GM12878 (cell line): ENCODE measurements around the gene BBC3.

Source experiments
- BACH1 ChIP-seq: fragments of 450-650 bp; IDR thresholded peaks from 2 replicates; pipeline ENCODE4 v1.6.1; 2017; ENCODE audit warnings: mild to moderate bottlenecking, borderline replicate concordance
- CEBPB ChIP-seq, 2 experiments: fragments of 150-350 bp in 1 of 2; IDR thresholded peaks; 2 replicates each; pipeline ENCODE4 v1.6.1; 2012 to 2014; ENCODE audit warnings: low read depth in 2 of 2, low read length in 2 of 2, borderline replicate concordance in 1 of 2, inconsistent platforms in 1 of 2
- ETV6 ChIP-seq, 2 experiments: fragments of 450-650 bp in 1 of 2; IDR thresholded peaks in 1 of 2; conservative IDR thresholded peaks in 1 of 2; 2 replicates each; pipeline ENCODE4 v1.6.1; 2014; ENCODE audit warnings: antibody characterized with exemption in 1 of 2, borderline replicate concordance in 1 of 2, low read depth in 1 of 2, mild to moderate bottlenecking in 1 of 2, moderate library complexity in 1 of 2
- MYC ChIP-seq: IDR thresholded peaks from 2 replicates; pipeline ENCODE4 v1.6.1; 2011; ENCODE audit warnings: mild to moderate bottlenecking, low read length, moderate library complexity, inconsistent platforms; ENCODE audit not compliant: insufficient read depth, insufficient replicate concordance, insufficient read length, severe bottlenecking
- NBN ChIP-seq: fragments of 450-650 bp; IDR thresholded peaks from 2 replicates; pipeline ENCODE4 v1.6.1; 2016
- POLR2A ChIP-seq: IDR thresholded peaks from 2 replicates; pipeline ENCODE4 v1.6.1; 2011; ENCODE audit warnings: low read depth, mild to moderate bottlenecking, low read length
- SKIL ChIP-seq: fragments of 450-650 bp; IDR thresholded peaks from 2 replicates; pipeline ENCODE4 v1.6.1; 2017; ENCODE audit warnings: mild to moderate bottlenecking, low read depth, inconsistent platforms; ENCODE audit not compliant: poor library complexity, severe bottlenecking
- SMAD5 ChIP-seq: IDR thresholded peaks from 2 replicates; pipeline ENCODE4 v1.6.1; 2016; ENCODE audit warnings: antibody characterized with exemption, low read depth
- TF ChIP-seq, protein P1 (sequence below), 3 experiments: IDR thresholded peaks in 2 of 3; conservative IDR thresholded peaks in 1 of 3; 2 replicates each; pipeline ENCODE4 v1.5.1; 2011; ENCODE audit warnings: low read depth in 3 of 3, low read length in 3 of 3, mild to moderate bottlenecking in 3 of 3, control low read depth in 2 of 3, moderate library complexity in 2 of 3, inconsistent platforms in 1 of 3, mixed read lengths in 1 of 3; ENCODE audit not compliant: control insufficient read depth in 2 of 3, insufficient read depth in 1 of 3; ENCODE audit errors: extremely low read depth in 1 of 3
- TF ChIP-seq, protein P2 (sequence below): IDR thresholded peaks from 2 replicates; pipeline ENCODE4 v1.6.1; 2012; ENCODE audit warnings: low read depth, low read length, improper control_type of control experiment
- TF ChIP-seq, protein P3 (sequence below): IDR thresholded peaks from 2 replicates; pipeline ENCODE4 v1.6.1; 2012; ENCODE audit warnings: low read depth, low read length, improper control_type of control experiment

- TF ChIP-seq MYC (no peak), SKIL (no peak), CEBPB (IDR thresholded peaks at IDR 0.05; ENCODE audit: borderline replicate concordance in 1 of 2, low read depth in 2 of 2, low read length in 2 of 2) (no peak), NBN (no peak), POLR2A (no peak), BACH1 (no peak), SMAD5 (no peak), ETV6 (conservative IDR thresholded peaks at IDR 0.05 in 1 of 2, IDR thresholded peaks at IDR 0.05 in 1 of 2; ENCODE audit: borderline replicate concordance in 1 of 2, low read depth in 1 of 2) (no peak)
- TF ChIP-seq, protein P1, sequence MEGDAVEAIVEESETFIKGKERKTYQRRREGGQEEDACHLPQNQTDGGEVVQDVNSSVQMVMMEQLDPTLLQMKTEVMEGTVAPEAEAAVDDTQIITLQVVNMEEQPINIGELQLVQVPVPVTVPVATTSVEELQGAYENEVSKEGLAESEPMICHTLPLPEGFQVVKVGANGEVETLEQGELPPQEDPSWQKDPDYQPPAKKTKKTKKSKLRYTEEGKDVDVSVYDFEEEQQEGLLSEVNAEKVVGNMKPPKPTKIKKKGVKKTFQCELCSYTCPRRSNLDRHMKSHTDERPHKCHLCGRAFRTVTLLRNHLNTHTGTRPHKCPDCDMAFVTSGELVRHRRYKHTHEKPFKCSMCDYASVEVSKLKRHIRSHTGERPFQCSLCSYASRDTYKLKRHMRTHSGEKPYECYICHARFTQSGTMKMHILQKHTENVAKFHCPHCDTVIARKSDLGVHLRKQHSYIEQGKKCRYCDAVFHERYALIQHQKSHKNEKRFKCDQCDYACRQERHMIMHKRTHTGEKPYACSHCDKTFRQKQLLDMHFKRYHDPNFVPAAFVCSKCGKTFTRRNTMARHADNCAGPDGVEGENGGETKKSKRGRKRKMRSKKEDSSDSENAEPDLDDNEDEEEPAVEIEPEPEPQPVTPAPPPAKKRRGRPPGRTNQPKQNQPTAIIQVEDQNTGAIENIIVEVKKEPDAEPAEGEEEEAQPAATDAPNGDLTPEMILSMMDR (IDR thresholded peaks at IDR 0.05 in 2 of 3, conservative IDR thresholded peaks at IDR 0.05 in 1 of 3; ENCODE audit: control insufficient read depth in 2 of 3, extremely low read depth in 1 of 3, insufficient read depth in 1 of 3, low read depth in 3 of 3, low read length in 3 of 3) = peak; percentile 84 to 89 (median 88)
- TF ChIP-seq, protein P2, sequence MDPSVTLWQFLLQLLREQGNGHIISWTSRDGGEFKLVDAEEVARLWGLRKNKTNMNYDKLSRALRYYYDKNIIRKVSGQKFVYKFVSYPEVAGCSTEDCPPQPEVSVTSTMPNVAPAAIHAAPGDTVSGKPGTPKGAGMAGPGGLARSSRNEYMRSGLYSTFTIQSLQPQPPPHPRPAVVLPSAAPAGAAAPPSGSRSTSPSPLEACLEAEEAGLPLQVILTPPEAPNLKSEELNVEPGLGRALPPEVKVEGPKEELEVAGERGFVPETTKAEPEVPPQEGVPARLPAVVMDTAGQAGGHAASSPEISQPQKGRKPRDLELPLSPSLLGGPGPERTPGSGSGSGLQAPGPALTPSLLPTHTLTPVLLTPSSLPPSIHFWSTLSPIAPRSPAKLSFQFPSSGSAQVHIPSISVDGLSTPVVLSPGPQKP = 0 out of 2 replicates have a peak, but pooled peaks have one; percentile 13
- TF ChIP-seq, protein P3, sequence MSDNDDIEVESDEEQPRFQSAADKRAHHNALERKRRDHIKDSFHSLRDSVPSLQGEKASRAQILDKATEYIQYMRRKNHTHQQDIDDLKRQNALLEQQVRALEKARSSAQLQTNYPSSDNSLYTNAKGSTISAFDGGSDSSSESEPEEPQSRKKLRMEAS = no peak
Observed at GRCh38 chr19:47247308-47247990, 16.4 kb upstream of the BBC3 start.
